ENCODE measurements around the gene MLYCD. TPM values are rescaled to one million over a fixed set of nuclear protein-coding genes. Genes with fewer than 3 reads are reported as not detected.

The MLYCD gene
- total and polyA plus RNA-seq, 4 donors = 3.7 to 24.4 (median 7.5) TPM

- TF ChIP-seq, protein P1, sequence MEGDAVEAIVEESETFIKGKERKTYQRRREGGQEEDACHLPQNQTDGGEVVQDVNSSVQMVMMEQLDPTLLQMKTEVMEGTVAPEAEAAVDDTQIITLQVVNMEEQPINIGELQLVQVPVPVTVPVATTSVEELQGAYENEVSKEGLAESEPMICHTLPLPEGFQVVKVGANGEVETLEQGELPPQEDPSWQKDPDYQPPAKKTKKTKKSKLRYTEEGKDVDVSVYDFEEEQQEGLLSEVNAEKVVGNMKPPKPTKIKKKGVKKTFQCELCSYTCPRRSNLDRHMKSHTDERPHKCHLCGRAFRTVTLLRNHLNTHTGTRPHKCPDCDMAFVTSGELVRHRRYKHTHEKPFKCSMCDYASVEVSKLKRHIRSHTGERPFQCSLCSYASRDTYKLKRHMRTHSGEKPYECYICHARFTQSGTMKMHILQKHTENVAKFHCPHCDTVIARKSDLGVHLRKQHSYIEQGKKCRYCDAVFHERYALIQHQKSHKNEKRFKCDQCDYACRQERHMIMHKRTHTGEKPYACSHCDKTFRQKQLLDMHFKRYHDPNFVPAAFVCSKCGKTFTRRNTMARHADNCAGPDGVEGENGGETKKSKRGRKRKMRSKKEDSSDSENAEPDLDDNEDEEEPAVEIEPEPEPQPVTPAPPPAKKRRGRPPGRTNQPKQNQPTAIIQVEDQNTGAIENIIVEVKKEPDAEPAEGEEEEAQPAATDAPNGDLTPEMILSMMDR (IDR thresholded peaks at IDR 0.05; ENCODE audit: low read depth, low read length, missing input control) = no peak
- no peak for TF ChIP-seq RXRA (IDR thresholded peaks at IDR 0.05)
Measured at GRCh38 chr16:83852774-83853173, 46.1 kb upstream of the MLYCD start (continued).

DNA sequence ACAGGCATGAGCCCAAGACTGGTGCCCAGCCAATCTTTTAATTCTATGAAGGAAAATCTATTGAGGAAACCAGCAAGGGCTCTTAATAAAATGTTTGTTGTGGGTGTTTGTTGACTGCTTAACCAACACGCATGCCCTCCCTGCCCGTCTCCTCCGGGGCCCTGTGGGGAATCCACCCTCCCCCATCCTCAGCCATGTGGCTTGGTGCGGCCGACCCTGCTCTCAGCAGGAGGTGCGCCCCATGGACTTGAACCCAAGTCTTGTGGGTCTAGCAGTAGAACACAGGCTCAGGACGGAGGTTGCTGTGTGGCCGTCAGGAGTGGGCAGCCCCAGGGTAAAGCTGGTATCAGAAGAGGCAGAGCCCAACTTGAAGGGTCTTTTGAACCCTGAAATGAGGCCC, 45.1 kb upstream of the MLYCD start:
- H3K9me3 ChIP-seq (ENCODE audit: control insufficient read depth in 4 of 4, low read length in 3 of 4) = no peaks in the 10 kb centered on the region
- H3K36me3 ChIP-seq (ENCODE audit: control insufficient read depth in 4 of 4, insufficient read depth in 3 of 4, low read depth in 1 of 4, low read length in 3 of 4) = no peaks in the 10 kb centered on the region
- no peak for DNase-seq (ENCODE audit: low spot score)
- no peaks in the 10 kb centered on the region for H3K4me1 ChIP-seq (ENCODE audit: control insufficient read depth in 4 of 4, insufficient read depth in 4 of 4, low read length in 3 of 4)
- no peak overlapping the region for H3K27ac ChIP-seq (ENCODE audit: low read depth in 1 of 2, low read length in 2 of 2)
- no peak overlapping the region for H3K4me3 ChIP-seq (ENCODE audit: low read depth in 1 of 3, low read length in 3 of 3)
- peaks cover 0 to 5% (median 0%) of the 10 kb centered on the region in 4 donors for H3K27me3 ChIP-seq (ENCODE audit: control insufficient read depth in 4 of 4, insufficient read depth in 4 of 4, low read length in 3 of 4)
- TF ChIP-seq TAF1 (conservative IDR thresholded peaks at IDR 0.05) (no peak), FOXA2 (IDR thresholded peaks at IDR 0.05) (no peak), SP1 (IDR thresholded peaks at IDR 0.05) (no peak), HNF4A (conservative IDR thresholded peaks at IDR 0.05) (no peak), NR2F2 (IDR thresholded peaks at IDR 0.05) (no peak), GABPA (IDR thresholded peaks at IDR 0.05 in 1 of 2, conservative IDR thresholded peaks at IDR 0.05 in 1 of 2) (no peak), EGR1 (IDR thresholded peaks at IDR 0.05; ENCODE audit: low read depth in 2 of 2) (no peak), YY1 (IDR thresholded peaks at IDR 0.05) (no peak), MAX (IDR thresholded peaks at IDR 0.05) (no peak), HNF4G (IDR thresholded peaks at IDR 0.05) (no peak), JUND (IDR thresholded peaks at IDR 0.05) (no peak), RAD21 (IDR thresholded peaks at IDR 0.05) (no peak)
- TF ChIP-seq, protein P2, sequence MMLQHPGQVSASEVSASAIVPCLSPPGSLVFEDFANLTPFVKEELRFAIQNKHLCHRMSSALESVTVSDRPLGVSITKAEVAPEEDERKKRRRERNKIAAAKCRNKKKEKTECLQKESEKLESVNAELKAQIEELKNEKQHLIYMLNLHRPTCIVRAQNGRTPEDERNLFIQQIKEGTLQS (IDR thresholded peaks at IDR 0.05) = no peak
- TF ChIP-seq, protein P1 (IDR thresholded peaks at IDR 0.05; ENCODE audit: low read depth, low read length, missing input control) = no peak
- TF ChIP-seq, protein P3, sequence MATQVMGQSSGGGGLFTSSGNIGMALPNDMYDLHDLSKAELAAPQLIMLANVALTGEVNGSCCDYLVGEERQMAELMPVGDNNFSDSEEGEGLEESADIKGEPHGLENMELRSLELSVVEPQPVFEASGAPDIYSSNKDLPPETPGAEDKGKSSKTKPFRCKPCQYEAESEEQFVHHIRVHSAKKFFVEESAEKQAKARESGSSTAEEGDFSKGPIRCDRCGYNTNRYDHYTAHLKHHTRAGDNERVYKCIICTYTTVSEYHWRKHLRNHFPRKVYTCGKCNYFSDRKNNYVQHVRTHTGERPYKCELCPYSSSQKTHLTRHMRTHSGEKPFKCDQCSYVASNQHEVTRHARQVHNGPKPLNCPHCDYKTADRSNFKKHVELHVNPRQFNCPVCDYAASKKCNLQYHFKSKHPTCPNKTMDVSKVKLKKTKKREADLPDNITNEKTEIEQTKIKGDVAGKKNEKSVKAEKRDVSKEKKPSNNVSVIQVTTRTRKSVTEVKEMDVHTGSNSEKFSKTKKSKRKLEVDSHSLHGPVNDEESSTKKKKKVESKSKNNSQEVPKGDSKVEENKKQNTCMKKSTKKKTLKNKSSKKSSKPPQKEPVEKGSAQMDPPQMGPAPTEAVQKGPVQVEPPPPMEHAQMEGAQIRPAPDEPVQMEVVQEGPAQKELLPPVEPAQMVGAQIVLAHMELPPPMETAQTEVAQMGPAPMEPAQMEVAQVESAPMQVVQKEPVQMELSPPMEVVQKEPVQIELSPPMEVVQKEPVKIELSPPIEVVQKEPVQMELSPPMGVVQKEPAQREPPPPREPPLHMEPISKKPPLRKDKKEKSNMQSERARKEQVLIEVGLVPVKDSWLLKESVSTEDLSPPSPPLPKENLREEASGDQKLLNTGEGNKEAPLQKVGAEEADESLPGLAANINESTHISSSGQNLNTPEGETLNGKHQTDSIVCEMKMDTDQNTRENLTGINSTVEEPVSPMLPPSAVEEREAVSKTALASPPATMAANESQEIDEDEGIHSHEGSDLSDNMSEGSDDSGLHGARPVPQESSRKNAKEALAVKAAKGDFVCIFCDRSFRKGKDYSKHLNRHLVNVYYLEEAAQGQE (IDR thresholded peaks at IDR 0.05) = no peak
- H3K9ac ChIP-seq (ENCODE audit: low read depth in 1 of 2, low read length in 2 of 2) = no peak overlapping the region
- 96% methylated on average over 8 of the region's 8 CpGs for WGBS

All from liver (tissue), 9 donors.